ENCODE results near the gene ERC2. TPM values are rescaled to one million over a fixed set of nuclear protein-coding genes. Genes with fewer than 3 reads are reported as not detected.

The ERC2 gene
- total and polyA plus RNA-seq, 2 of the 13 experiments (the other 11 are each of a cell fraction or from before 2014, with no cell fraction given) = 0.16 to 0.22 TPM

GRCh38 chr3:55716611-55717225 lies 751.5 kb downstream of the ERC2 start:
- Histone ChIP-seq H3K79me2 (ENCODE audit: insufficient read depth, low read length) (no peaks in the 10 kb centered on the region), H3K4me2 (ENCODE audit: low read depth, low read length) (no peak overlapping the region), H3K27me3 (ENCODE audit: control insufficient read depth in 1 of 2, insufficient read depth in 2 of 2, low read length in 2 of 2) (no peaks in the 10 kb centered on the region), H3K36me3 (replicated peaks in 1 of 2; ENCODE audit: control insufficient read depth in 1 of 2, insufficient read depth in 2 of 2, low read length in 2 of 2) (no peaks in the 10 kb centered on the region), H3K4me1 (ENCODE audit: insufficient read depth, low read length) (no peaks in the 10 kb centered on the region), H3K9ac (ENCODE audit: insufficient read depth, low read depth, low read length) (no peak overlapping the region), H4K20me1 (ENCODE audit: insufficient read depth, low read length) (no peaks in the 10 kb centered on the region), H3K9me3 (ENCODE audit: low read length) (no peaks in the 10 kb centered on the region), H3K4me3 (replicated peaks in 1 of 3; ENCODE audit: insufficient read depth in 1 of 3, low read depth in 2 of 3, low read length in 3 of 3) (no peak overlapping the region), H3K27ac (ENCODE audit: extremely low read length, insufficient read depth, low read length) (no peak overlapping the region), H2AFZ (ENCODE audit: low read length) (no peak overlapping the region)
- no TSS peak for BruUV-seq (replicated peaks)
- ATAC-seq (no peak), DNase-seq (ENCODE audit: low spot score) (no peak), FAIRE-seq (no peak)
- TF ChIP-seq ZFYVE20 (CRISPR knock-in tag; IDR thresholded peaks at IDR 0.05; ENCODE audit: borderline replicate concordance, low read depth) = no peak
- TF ChIP-seq ARID2 (CRISPR knock-in tag; IDR thresholded peaks at IDR 0.05; ENCODE audit: borderline replicate concordance) = no peak
- TF ChIP-seq ZNF773 (CRISPR knock-in tag; IDR thresholded peaks at IDR 0.05; ENCODE audit: borderline replicate concordance) = no peak
- TF ChIP-seq MLX (CRISPR knock-in tag; IDR thresholded peaks at IDR 0.05) = no peak
- TF ChIP-seq ASH2L (IDR thresholded peaks at IDR 0.05; ENCODE audit: insufficient read length, low read depth, low read length) = no peak
- TF ChIP-seq GMEB2 (CRISPR knock-in tag; IDR thresholded peaks at IDR 0.05; ENCODE audit: low read depth) = no peak
- TF ChIP-seq E2F5 (CRISPR knock-in tag; conservative IDR thresholded peaks at IDR 0.05) = no peak
- no peak for TF ChIP-seq JUN (CRISPR knock-in tag; IDR thresholded peaks at IDR 0.05)
- TF ChIP-seq ZNF20 (CRISPR knock-in tag; IDR thresholded peaks at IDR 0.05) = no peak
- TF ChIP-seq SAP130 (CRISPR knock-in tag; IDR thresholded peaks at IDR 0.05; ENCODE audit: low read depth) = no peak
- TF ChIP-seq ZNF619 (CRISPR knock-in tag; IDR thresholded peaks at IDR 0.05) = no peak
- no peak for TF ChIP-seq HNF1B (CRISPR knock-in tag; IDR thresholded peaks at IDR 0.05)
- TF ChIP-seq ZNF678 (CRISPR knock-in tag; IDR thresholded peaks at IDR 0.05) = no peak
- no peak for TF ChIP-seq CHD4 (IDR thresholded peaks at IDR 0.05; ENCODE audit: borderline replicate concordance, low read length)
- TF ChIP-seq SYNCRIP (IDR thresholded peaks at IDR 0.05; ENCODE audit: insufficient read depth, low read depth, low read length) = no peak
- 0% methylated on average over 2 of the region's 2 CpGs for WGBS (ENCODE audit: low lambda C conversion rate)
- ChIA-PET CTCF (ENCODE audit: low intra/inter-chr PET ratio, low total read pairs) (no interaction called here), POLR2A (no interaction called here)
- in situ Hi-C loops (cut with HindIII; ENCODE audit: extremely low pct_ligation_motif_present, low pct_unique_long_range_greater_than_20kb) (no loop called here), intact Hi-C loops (cut with micrococcal nuclease; ENCODE audit: unreplicated experiment) (no loop called here)
